ENCODE data around the gene KCNK5.

GRCh38 chr6:39204646-39205244 is 24.5 kb downstream of the KCNK5 start:
- TF ChIP-seq CTCF (IDR thresholded peaks at IDR 0.05) (no peak), POLR2A (IDR thresholded peaks at IDR 0.05) (no peak)
